IPS-20b (cell line): ENCODE measurements around the gene TMX2.

Experiments used
- H3K27ac ChIP-seq: one replicate; pipeline ENCODE4 v1.5.1; 2013; ENCODE audit warnings: low read length
- H3K27me3 ChIP-seq: 2 replicates; pipeline ENCODE4 v1.6.1; 2013; ENCODE audit warnings: mild to moderate bottlenecking, low read length, inconsistent platforms; ENCODE audit not compliant: insufficient read depth
- H3K36me3 ChIP-seq: 2 replicates; pipeline ENCODE4 v1.6.1; 2013; ENCODE audit warnings: low read depth, mild to moderate bottlenecking, inconsistent platforms, low read length, moderate library complexity; ENCODE audit not compliant: insufficient read depth
- H3K4me1 ChIP-seq: 2 replicates; pipeline ENCODE4 v1.6.1; 2013; ENCODE audit warnings: mild to moderate bottlenecking, control low read depth, inconsistent platforms, low read length, moderate library complexity; ENCODE audit not compliant: insufficient read depth
- H3K4me3 ChIP-seq: 2 replicates; pipeline ENCODE4 v1.5.1; 2013; ENCODE audit warnings: mild to moderate bottlenecking, low read length, inconsistent platforms
- H3K9ac ChIP-seq: 2 replicates; pipeline ENCODE4 v1.6.1; 2013; ENCODE audit warnings: low read depth, mild to moderate bottlenecking, inconsistent platforms, low read length, moderate library complexity
- H3K9me3 ChIP-seq: 2 replicates; pipeline ENCODE4 v1.6.1; 2013; ENCODE audit warnings: mild to moderate bottlenecking, low read depth, low read length, inconsistent platforms; ENCODE audit not compliant: insufficient read depth

TMX2 gene

GRCh38 chr11:57752954-57753353 is 40.6 kb downstream of the TMX2 start:
- Histone ChIP-seq H3K27ac (no peak overlapping the region), H3K9me3 (no peaks in the 10 kb centered on the region), H3K27me3 (no peaks in the 10 kb centered on the region), H3K36me3 (no peaks in the 10 kb centered on the region), H3K9ac (no peak overlapping the region), H3K4me3 (no peak overlapping the region), H3K4me1 (no peaks in the 10 kb centered on the region)

- peaks cover 2% of the 10 kb centered on the region; the same call in 1 of the 2 replicates for H3K4me1 ChIP-seq
- H3K4me3 ChIP-seq, result no peak overlapping the region
- H3K27ac ChIP-seq, result no peak overlapping the region
- H3K36me3 ChIP-seq, result no peaks in the 10 kb centered on the region
- no peaks in the 10 kb centered on the region for H3K27me3 ChIP-seq
- no peak overlapping the region for H3K9ac ChIP-seq
- no peaks in the 10 kb centered on the region for H3K9me3 ChIP-seq
Measured at GRCh38 chr11:57758174-57758573, 45.8 kb downstream of the TMX2 start.

DNA sequence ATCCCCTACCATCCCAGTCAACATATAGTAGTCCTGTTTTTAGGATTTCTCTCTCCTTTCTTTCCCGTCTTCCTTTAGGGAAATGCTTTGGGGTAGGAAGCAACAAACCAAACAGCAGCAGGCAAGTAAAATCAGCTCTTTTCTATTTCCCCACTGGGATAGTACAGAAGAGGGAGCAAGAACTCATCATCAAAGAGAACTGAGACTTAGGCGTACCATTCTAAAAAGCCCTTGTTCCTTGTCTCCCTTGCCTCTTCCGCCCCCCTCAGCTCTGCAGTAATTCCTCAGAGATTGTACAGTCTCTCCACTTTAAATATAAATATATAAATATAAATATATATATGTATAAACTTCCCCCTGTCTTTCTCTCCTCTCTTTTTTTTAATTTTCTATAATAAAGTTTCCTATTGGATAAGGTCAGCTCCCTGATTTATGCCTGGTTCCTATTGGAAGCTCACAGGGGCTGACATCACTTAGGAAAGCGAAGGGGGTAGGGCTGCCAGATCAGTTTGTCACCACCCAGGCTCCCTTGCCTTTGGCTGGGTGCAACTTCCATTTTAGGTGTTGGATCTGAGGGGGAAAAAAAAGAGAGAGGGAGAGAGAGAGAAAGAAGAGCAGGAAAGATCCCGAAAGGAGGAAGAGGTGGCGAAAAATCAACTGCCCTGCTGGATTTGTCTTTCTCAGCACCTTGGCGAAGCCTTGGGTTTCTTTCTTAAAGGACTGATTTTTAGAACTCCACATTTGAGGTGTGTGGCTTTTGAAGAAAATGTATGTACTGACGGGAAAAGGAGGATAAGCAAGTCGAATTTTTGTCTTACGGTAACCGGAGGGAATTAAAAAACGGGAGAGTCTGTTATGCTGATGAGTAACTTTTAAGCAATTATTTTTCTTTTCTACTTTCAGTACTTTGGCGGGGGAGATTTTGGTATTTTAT is 49.2 kb downstream of the TMX2 start, which contains the start of gene CTNND1:
Gene CTNND1, plus strand, starts transcription at position 502 of the 934 bp plus-strand sequence. CDS start 29,677 bp downstream, outside the sequence.
- Histone ChIP-seq H3K27ac (peak within 1 kb of the TSS; percentile 92), H3K4me3 (peak within 1 kb of the TSS; percentile 91), H3K9ac (peak within 1 kb of the TSS; percentile 98)

GRCh38 chr11:57762235-57762861 is 50.0 kb downstream of the TMX2 start:
- H3K36me3 ChIP-seq, result no peaks in the 10 kb centered on the region
- peak overlapping the region; percentile 92 for H3K27ac ChIP-seq
- no peaks in the 10 kb centered on the region for H3K9me3 ChIP-seq
- H3K9ac ChIP-seq, result peak overlapping the region; percentile 98
- peak overlapping the region; percentile 91 for H3K4me3 ChIP-seq
- peaks cover 19% of the 10 kb centered on the region; the same call in 1 of the 2 replicates for H3K4me1 ChIP-seq
- H3K27me3 ChIP-seq, result no peaks in the 10 kb centered on the region

More for the DNA sequence above, 49.2 kb downstream of the TMX2 start, which contains the start of gene CTNND1:
- Histone ChIP-seq H3K27me3 (no peaks in the 10 kb centered on the region), H3K36me3 (no peaks in the 10 kb centered on the region), H3K4me1 (peaks cover 19% of the 10 kb centered on the region; the same call in 1 of the 2 replicates), H3K9me3 (no peaks in the 10 kb centered on the region)

DNA sequence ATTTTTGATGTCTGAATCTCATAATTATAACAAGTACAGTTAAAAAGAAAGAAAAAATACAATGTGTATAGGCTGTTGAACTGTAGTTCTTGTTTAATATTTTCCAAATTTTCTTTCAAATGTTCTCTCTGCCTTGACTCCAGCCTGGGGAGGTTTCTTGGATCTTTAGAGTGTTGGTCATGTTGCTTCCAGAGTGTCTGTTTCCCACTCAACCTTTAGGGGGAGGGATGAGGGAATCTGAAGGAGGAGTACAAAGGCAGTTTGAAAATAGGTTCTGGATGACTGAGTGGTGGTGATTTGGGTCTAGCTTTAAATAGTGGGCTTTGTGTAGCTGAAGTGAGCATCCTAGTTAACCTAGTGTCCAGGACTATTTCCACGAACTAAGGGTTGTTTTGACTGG is 51.2 kb downstream of the TMX2 start:
- Histone ChIP-seq H3K36me3 (no peaks in the 10 kb centered on the region), H3K4me1 (peaks cover 19% of the 10 kb centered on the region; the same call in 1 of the 2 replicates), H3K9ac (peak overlapping the region; percentile 98), H3K9me3 (no peaks in the 10 kb centered on the region), H3K4me3 (peak overlapping the region; percentile 91), H3K27ac (no peak overlapping the region), H3K27me3 (no peaks in the 10 kb centered on the region)

DNA sequence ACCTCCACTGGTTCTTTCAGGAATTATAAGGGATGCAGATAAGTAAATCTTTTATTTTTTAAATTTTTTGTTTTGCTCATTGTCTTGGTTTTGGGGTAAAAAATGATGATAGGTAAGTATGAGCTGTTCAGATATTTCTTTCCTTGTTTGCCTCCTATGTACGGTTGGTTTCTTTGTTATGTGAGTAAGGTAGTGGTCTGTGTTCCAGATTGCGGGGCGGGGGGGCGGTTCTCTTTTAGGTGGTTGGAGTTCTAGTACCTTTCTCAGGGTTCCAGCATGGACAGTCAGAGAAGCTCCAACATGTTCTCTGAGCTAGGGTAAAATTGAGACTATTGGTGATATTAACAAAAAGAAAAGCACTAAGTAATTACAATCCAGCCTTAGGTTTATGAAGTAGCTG is 51.6 kb downstream of the TMX2 start:
- H3K9ac ChIP-seq, result peak overlapping the region; percentile 98
- H3K4me3 ChIP-seq, result peak overlapping the region; percentile 91
- no peaks in the 10 kb centered on the region for H3K36me3 ChIP-seq
- peaks cover 19% of the 10 kb centered on the region; the same call in 1 of the 2 replicates for H3K4me1 ChIP-seq
- no peaks in the 10 kb centered on the region for H3K27me3 ChIP-seq
- H3K9me3 ChIP-seq, result no peaks in the 10 kb centered on the region
- H3K27ac ChIP-seq, result no peak overlapping the region

GRCh38 chr11:57764566-57764965 is 52.2 kb downstream of the TMX2 start:
- H3K27me3 ChIP-seq, result no peaks in the 10 kb centered on the region
- peaks cover 19% of the 10 kb centered on the region; the same call in 1 of the 2 replicates for H3K4me1 ChIP-seq
- H3K9me3 ChIP-seq, result no peaks in the 10 kb centered on the region
- H3K9ac ChIP-seq, result peak overlapping the region; percentile 98; the same call in 1 of the 2 replicates
- H3K36me3 ChIP-seq, result no peaks in the 10 kb centered on the region
- no peak overlapping the region for H3K27ac ChIP-seq
- peak overlapping the region; percentile 91 for H3K4me3 ChIP-seq

DNA sequence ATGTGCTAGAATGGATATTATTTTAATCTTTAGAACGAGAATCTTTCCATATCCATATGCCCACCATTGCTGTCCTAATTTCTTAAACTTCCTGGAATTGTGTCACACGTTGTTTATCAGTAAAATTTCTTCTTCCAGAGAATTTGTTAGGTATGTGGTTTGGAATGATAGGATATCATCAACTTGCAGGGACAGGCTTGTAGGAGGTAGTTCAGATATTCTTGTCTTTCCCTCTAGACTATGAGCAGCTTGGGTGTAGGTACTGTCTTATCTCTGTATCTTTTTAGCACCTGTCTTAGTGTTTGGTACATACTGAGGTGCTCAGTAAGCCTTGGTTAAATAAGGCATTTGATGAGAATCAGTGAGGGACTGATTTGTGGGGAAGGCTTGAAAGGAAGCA is 52.6 kb downstream of the TMX2 start:
- no peaks in the 10 kb centered on the region for H3K36me3 ChIP-seq
- no peaks in the 10 kb centered on the region for H3K27me3 ChIP-seq
- H3K27ac ChIP-seq, result no peak overlapping the region
- no peaks in the 10 kb centered on the region for H3K9me3 ChIP-seq
- H3K4me3 ChIP-seq, result peak overlapping the region; percentile 91
- peak overlapping the region; percentile 98; the same call in 1 of the 2 replicates for H3K9ac ChIP-seq
- peaks cover 19% of the 10 kb centered on the region; the same call in 1 of the 2 replicates for H3K4me1 ChIP-seq

DNA sequence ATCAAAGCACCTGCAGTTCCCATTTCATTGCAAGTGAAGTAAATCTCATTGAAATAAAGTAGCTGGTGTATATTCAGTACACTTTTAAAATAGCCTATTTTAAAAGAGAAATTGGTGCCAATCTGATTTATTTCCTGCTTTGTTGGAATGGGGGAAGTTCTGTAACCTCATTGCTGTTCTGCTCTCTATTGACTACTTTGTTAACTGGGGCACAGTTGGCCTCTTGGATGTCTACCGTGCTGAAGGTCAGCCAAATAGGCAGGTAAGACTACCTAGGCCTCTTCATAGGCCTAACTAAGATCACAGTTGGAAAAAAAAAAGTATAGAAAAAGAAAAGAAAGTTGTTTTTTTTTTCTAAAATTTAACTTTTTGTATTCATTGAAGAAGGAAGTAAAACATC is 58.4 kb downstream of the TMX2 start:
- H3K27me3 ChIP-seq, result no peaks in the 10 kb centered on the region
- no peaks in the 10 kb centered on the region for H3K36me3 ChIP-seq
- H3K27ac ChIP-seq, result no peak overlapping the region
- H3K4me1 ChIP-seq, result peaks cover 22% of the 10 kb centered on the region
- no peak overlapping the region for H3K9ac ChIP-seq
- no peaks in the 10 kb centered on the region for H3K9me3 ChIP-seq
- no peak overlapping the region for H3K4me3 ChIP-seq

DNA sequence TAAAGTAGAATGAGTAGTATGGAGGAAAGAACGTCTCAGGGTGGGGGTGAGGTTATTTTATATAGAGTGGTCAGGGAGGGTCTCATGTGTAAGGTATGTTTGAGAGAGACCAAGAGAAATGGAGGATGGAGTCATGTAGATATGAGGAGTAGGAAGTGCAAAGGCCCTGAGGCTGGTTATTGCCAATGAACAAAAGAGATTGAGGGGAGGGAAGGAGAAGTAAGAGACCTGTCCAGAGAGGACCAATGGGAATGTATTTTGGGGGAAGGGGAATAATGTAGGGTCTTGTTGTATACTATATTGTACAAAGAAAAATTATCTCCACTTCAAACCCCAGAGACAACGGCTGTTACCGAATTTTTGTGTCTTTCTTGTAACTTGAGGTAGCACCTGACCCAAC is 59.0 kb downstream of the TMX2 start:
- no peak overlapping the region for H3K27ac ChIP-seq
- H3K36me3 ChIP-seq, result no peaks in the 10 kb centered on the region
- no peaks in the 10 kb centered on the region for H3K9me3 ChIP-seq
- no peaks in the 10 kb centered on the region for H3K27me3 ChIP-seq
- no peak overlapping the region for H3K9ac ChIP-seq
- peaks cover 24% of the 10 kb centered on the region for H3K4me1 ChIP-seq
- H3K4me3 ChIP-seq, result no peak overlapping the region

- H3K4me3 ChIP-seq, result no peak overlapping the region
- no peaks in the 10 kb centered on the region for H3K36me3 ChIP-seq
Measured at GRCh38 chr11:57772562-57772961, 60.2 kb downstream of the TMX2 start.

More at GRCh38 chr11:57772562-57772961, 60.2 kb downstream of the TMX2 start:
- H3K4me1 ChIP-seq, result peaks cover 34% of the 10 kb centered on the region
- H3K27me3 ChIP-seq, result no peaks in the 10 kb centered on the region
- H3K9me3 ChIP-seq, result no peaks in the 10 kb centered on the region
- no peak overlapping the region for H3K9ac ChIP-seq
- H3K27ac ChIP-seq, result no peak overlapping the region
